Measurements from ENCODE around the gene HNRNPA2B1. TPM values are rescaled to one million over a fixed set of nuclear protein-coding genes. Genes with fewer than 3 reads are reported as not detected.
A peak's percentile ranks its signal among the peaks of the same experiment; 100 is the strongest.

Gene HNRNPA2B1
- total RNA-seq, 4 donors from 2014 or later, result 148 to 256 (median 203) TPM

DNA sequence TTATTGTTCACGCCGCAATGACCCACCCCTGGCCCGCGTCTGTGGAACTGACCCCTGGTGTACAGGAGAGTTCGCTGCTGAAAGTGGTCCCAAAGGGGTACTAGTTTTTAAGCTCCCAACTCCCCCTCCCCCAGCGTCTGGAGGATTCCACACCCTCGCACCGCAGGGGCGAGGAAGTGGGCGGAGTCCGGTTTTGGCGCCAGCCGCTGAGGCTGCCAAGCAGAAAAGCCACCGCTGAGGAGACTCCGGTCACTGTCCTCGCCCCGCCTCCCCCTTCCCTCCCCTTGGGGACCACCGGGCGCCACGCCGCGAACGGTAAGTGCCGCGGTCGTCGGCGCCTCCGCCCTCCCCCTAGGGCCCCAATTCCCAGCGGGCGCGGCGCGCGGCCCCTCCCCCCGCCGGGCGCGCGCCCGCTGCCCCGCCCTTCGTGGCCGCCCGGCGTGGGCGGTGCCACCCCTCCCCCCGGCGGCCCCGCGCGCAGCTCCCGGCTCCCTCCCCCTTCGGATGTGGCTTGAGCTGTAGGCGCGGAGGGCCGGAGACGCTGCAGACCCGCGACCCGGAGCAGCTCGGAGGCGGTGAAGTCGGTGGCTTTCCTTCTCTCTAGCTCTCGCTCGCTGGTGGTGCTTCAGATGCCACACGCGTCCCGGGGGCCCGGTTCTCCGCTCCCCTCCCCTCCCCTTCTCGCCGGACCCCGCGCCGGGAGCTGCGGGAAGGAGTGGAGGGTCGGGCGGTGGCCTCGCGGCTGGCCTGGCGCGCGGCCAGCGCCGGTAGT is 887 bp upstream of the HNRNPA2B1 start, which contains the start of gene CBX3:
Gene CBX3 (plus strand): TSS at position 499 of the 772 bp plus-strand sequence. CDS start 1,254 bp downstream, outside the sequence.
- intact Hi-C loops (cut with DNase I), result no loop called here
- WGBS, 2 donors, result 0 to 2% methylated on average over 2 to 5 of the region's 86 CpGs
- DNase-seq, result peak; percentile 91
- peak within 1 kb of the TSS; percentile 77 to 100 (median 94) for H3K4me3 ChIP-seq
- peaks cover 0 to 26% (median 8%) of the 10 kb centered on the region in 3 donors for H3K36me3 ChIP-seq
- H3K9me3 ChIP-seq, result no peaks in the 10 kb centered on the region
- no peaks in the 10 kb centered on the region for H3K27me3 ChIP-seq
- H3K4me1 ChIP-seq, result peaks cover 14 to 60% (median 34%) of the 10 kb centered on the region in 3 donors
- TF ChIP-seq, protein P1, sequence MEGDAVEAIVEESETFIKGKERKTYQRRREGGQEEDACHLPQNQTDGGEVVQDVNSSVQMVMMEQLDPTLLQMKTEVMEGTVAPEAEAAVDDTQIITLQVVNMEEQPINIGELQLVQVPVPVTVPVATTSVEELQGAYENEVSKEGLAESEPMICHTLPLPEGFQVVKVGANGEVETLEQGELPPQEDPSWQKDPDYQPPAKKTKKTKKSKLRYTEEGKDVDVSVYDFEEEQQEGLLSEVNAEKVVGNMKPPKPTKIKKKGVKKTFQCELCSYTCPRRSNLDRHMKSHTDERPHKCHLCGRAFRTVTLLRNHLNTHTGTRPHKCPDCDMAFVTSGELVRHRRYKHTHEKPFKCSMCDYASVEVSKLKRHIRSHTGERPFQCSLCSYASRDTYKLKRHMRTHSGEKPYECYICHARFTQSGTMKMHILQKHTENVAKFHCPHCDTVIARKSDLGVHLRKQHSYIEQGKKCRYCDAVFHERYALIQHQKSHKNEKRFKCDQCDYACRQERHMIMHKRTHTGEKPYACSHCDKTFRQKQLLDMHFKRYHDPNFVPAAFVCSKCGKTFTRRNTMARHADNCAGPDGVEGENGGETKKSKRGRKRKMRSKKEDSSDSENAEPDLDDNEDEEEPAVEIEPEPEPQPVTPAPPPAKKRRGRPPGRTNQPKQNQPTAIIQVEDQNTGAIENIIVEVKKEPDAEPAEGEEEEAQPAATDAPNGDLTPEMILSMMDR (IDR thresholded peaks at IDR 0.05), result peak in 1 of 6 experiments; percentile 4
- TF ChIP-seq POLR2A (IDR thresholded peaks at IDR 0.05), result peak in 3 of 4 donors; percentile 25 to 90 (median 69)
- peak within 1 kb of the TSS; percentile 99 to 100 (median 100) for H3K27ac ChIP-seq

DNA sequence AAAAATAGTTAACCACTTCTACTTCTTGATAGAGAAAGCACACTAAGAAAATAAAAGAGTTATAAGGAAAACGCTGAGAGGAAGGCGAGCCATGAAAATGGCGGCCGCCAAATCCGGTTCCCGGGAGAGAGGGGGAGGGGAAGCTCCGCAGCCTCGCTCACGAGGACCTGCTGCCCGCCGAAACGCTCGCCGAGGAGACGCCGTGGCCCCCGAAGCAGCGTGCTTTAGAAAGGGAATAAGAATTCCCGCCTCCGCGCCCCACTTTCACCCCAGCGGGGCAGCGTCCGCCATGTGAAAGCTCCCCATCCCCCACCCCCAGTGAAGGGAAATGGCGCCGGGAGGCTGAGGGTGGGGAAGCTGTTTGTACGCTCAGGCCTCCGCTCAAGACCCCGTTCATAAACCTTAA is 505 bp downstream of the HNRNPA2B1 start:
- H3K27me3 ChIP-seq, result no peaks in the 10 kb centered on the region
- peaks cover 0 to 29% (median 15%) of the 10 kb centered on the region in 3 donors for H3K36me3 ChIP-seq
- WGBS, 2 donors, result 0% methylated on average over 22 to 29 of the region's 29 CpGs
- intact Hi-C loops (cut with DNase I), result no loop called here
- DNase-seq, result peak; percentile 51
- H3K4me1 ChIP-seq, result peaks cover 15 to 60% (median 46%) of the 10 kb centered on the region in 3 donors
- TF ChIP-seq, protein P1 (IDR thresholded peaks at IDR 0.05), result no peak
- TF ChIP-seq POLR2A (IDR thresholded peaks at IDR 0.05), result no peak
- no peaks in the 10 kb centered on the region for H3K9me3 ChIP-seq
- H3K27ac ChIP-seq, result peak overlapping the region; percentile 99 to 100 (median 100)
- H3K4me3 ChIP-seq, result peak overlapping the region; percentile 77 to 100 (median 94)

- Histone ChIP-seq H3K27me3 (no peaks in the 10 kb centered on the region), H3K36me3 (peaks cover 0 to 35% (median 18%) of the 10 kb centered on the region in 3 donors), H3K9me3 (no peaks in the 10 kb centered on the region), H3K4me1 (peaks cover 15 to 60% (median 44%) of the 10 kb centered on the region in 3 donors), H3K27ac (peak overlapping the region; percentile 99 to 100 (median 100)), H3K4me3 (peak overlapping the region; percentile 77 to 100 (median 94))
- 0% methylated on average over 26 to 36 of the region's 36 CpGs for WGBS, 2 donors
- DNase-seq, result peak; percentile 10
- intact Hi-C loops (cut with DNase I), result loop anchor here (10.0 kb wide), 1 partner anchor 105 kb away; no protein-coding TSS in a partner anchor
- TF ChIP-seq POLR2A (IDR thresholded peaks at IDR 0.05), result peak in 2 of 4 donors; percentile 40 to 56
- TF ChIP-seq, protein P1 (IDR thresholded peaks at IDR 0.05), result no peak
Measured at GRCh38 chr7:26199301-26200037, 1.1 kb downstream of the HNRNPA2B1 start.

DNA sequence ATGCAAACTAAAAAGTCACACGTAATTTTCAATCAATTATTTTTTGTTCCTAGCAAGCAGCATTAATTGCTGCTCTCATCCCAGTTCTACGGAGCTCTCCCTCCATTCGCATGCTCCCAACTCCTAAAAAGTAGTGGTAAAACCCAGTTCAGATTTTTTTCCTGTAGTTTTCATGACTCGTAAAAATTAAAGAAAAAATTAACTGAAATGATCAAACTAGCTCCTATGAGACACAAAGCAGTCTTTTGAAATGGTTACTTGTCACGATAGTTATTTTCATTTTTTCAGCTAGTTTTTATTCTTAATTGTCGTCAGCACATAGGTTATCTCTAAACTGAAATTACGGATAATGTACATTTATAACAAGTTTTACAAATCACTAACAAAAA is 1.8 kb downstream of the HNRNPA2B1 start:
- intact Hi-C loops (cut with DNase I), result loop anchor here (10.0 kb wide), 1 partner anchor 104 kb away; no protein-coding TSS in a partner anchor
- H3K27ac ChIP-seq, result peak overlapping the region; percentile 6 to 100 (median 99)
- TF ChIP-seq, protein P1 (IDR thresholded peaks at IDR 0.05), result no peak
- TF ChIP-seq POLR2A (IDR thresholded peaks at IDR 0.05), result no peak
- peaks cover 15 to 60% (median 44%) of the 10 kb centered on the region in 3 donors for H3K4me1 ChIP-seq
- H3K9me3 ChIP-seq, result no peaks in the 10 kb centered on the region
- no peak for DNase-seq
- peaks cover 0 to 42% (median 22%) of the 10 kb centered on the region in 3 donors for H3K36me3 ChIP-seq
- H3K4me3 ChIP-seq, result peak overlapping the region; percentile 77 to 100 (median 94)
- 0 to 2% methylated on average over 7 of the region's 7 CpGs for WGBS, 2 donors
- H3K27me3 ChIP-seq, result no peaks in the 10 kb centered on the region

Measured in esophagus squamous epithelium (tissue), 5 donors.